Fibroblast of skin of left biceps (primary cell): Measurements from ENCODE around the gene PRCD.

Experiments
- DNase-seq, 2 experiments: peaks; one replicate each; pipeline ENCODE4 v3.0.0-alpha.2; 2013; ENCODE audit warnings: low read depth in 2 of 2

The PRCD gene

DNA sequence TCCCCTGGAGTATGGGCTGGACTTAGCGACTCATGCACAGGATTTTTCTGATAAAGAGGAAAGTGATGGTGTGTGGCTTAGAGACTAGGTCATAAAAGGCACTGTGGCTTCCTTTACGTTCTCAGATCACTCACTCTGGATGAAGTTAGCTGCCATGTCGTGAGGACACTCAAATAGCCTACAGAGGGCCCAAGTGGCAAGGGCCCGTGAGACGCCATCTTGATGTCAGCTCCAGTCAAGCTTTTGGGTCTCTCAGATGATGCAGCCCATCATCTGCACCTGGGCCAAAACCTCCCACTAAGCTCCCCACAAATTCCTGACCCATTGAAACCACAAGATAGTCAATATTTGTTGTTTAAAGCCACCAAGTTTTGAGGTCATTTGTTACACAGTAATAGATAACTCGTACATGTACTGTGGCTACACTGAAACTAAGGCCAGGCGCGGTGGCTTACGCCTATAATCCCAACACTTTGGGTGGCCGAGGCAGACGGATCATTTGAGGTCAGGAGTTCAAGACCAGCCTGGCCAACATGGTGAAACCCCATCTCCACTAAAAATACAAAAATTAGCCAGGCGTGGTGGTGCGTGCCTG, 31.1 kb downstream of the PRCD start:
- DNase-seq: no peak

DNA sequence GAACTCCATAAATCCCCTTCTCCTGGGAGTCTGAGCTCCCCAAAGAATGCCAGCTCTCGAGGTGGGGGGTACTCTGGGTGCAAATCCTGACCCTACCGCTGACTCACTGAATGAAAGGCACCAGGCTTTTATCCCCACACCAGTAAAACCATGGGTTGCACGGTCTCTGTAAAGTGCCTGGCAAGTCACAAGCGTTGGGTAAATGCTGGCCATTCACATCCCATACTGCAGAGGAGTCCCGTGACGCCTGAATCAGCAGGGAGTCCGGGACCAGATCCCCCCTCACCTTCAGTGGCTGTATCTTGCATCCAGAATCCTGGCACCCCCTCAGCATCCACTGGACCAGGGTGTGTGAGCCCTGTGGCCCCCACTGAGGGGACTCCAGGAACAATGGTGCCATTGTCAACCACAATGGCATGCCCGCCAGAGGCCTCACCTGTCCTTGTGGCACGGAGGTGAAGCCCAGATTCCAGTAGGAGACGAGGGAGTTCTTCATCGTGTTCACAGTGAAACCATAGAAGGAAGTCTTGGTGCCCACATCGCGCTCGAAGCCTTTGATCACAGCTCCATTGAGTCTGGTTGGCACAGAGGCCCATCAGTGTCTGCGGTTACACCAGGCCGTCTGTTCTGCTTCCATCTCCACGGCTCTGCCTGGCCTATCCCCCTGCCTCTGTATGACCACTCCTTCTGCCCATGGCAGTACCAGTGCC, 32.5 kb downstream of the PRCD start:
- no peak for DNase-seq

DNA sequence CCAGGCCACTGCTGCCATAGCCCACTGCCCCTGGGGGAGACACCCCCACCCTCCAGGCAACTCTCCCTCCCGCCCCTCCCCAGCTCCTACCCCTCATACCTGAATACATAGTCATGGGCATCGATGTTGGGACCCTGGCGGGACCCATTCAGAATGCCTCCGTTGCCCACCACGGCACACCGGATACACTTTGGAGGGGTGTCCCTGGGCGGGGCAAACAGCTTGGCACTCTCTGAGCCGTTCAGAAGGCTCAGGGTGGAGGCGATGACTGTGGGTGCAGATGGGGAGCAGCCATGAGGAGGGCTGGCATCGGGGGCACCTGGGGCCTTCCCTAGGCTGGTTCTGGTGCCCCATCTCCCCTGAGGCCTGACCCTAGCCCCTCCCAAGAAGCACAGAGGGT, 33.3 kb downstream of the PRCD start:
- no peak for DNase-seq

DNA sequence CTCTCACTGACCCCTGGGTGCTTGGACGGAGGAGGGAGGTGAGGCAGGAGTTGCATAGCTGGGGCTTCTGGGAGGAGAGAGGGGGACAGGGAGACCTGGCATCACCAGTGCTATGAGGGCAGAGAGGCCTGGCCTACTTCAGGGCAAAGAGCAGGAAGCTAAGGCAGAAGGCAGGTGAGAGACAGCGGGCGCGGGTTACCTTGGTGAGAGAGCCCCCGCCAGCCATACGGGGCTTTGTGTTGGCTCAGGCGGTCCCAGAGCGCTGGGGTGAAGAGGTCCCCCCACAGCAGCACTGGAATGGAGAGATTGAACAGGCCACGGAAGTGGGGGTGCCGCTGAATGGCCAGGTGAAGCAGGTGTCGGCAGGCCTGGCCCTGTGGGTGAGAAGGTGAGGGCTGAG, 34.3 kb downstream of the PRCD start:
- no peak for DNase-seq

DNA sequence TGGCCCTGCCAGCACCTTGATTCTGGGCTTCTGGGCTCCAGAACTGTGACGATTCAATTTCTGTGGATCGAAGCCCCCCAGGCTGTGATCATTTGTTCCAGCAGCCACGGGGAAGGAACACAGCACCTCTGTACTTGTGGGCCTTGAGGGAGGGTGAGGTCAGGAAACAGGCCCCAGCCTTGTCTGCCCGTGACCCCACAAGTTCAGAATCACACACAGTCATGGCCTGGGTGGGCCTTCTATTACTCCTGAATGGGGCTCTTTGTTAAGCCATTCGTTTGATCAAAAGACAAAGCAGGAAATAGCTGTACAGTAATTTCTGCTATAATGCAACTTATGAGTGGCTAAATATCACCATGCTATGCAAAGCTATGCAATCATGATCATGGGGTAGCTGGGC, 35.7 kb downstream of the PRCD start:
- no peak for DNase-seq

DNA sequence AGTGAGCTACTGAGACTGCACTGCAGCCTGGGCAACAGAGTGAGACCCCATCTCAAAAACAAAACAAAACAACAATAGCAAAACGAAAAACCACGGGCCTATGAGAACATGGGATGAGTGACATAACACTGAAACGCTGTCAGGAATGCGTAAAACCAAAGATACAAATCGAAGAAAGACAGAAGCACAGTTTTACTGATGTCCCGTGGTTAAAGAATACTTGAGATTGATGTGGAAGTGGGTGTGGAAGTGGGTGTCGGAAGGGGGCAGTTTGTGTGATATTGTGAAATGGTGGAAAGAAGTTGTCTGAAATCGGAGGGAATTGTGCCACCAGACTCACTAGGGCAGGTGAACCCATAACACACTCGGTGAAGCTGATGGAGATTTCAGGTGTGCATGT, 36.3 kb downstream of the PRCD start:
- DNase-seq: no peak

DNA sequence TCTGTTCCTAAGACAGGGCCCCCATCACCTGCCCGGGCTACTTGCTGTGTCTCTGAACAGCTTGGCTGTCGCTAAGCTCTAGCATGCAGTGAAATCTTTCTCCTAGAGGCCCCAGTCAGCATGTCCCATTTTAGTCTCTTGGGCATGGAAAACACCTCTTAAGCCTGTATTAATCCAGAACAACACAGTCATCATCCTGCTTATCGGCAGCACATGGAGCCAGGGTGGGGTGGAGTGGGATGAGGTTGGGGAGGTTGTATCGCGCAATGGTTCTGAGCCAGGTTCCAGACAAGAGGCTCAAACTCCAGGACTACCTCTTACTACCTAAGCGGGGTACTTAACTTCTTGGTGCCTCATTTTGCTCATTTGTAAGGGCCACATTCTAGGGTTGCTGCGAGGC, 38.0 kb downstream of the PRCD start:
- DNase-seq: no peak

DNA sequence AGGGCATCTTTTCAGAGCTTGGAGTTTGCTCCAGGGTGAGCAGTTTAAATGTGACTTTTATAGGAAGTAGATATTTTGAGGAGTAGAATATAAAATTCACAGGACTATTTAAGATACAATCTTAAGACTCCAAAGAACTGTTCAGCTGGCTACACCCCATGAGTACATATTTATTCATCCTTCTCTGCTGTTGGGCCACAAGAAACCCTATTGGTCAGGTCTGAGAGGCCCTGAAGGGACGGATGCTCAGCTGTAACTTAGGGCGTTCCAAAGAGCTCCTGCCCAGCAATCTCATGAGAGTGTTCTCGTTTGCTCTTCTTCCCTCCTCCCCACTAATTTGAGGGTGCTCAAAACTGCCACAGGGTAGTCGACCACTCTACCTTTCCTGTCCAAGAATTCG, 38.5 kb downstream of the PRCD start:
- DNase-seq: no peak

DNA sequence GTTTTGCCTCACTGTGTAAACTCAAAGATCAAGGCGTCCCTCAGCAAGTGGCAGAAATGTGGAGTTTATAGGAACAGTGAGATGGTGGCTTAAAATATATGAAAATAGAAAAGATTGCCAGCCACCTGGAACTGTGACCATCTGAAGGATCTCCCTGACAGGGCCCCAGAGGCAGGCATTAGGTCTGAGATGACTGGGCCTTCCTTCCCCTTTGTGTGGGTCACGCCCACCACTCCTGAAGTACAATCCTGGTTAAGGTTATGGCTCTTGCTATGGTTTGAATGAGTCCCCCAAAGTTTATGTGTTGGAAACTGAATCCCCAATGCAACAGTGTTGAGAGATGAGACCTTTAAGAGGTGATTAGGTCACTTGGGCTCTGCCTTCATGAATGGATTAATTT, 39.4 kb downstream of the PRCD start:
- no peak for DNase-seq

DNA sequence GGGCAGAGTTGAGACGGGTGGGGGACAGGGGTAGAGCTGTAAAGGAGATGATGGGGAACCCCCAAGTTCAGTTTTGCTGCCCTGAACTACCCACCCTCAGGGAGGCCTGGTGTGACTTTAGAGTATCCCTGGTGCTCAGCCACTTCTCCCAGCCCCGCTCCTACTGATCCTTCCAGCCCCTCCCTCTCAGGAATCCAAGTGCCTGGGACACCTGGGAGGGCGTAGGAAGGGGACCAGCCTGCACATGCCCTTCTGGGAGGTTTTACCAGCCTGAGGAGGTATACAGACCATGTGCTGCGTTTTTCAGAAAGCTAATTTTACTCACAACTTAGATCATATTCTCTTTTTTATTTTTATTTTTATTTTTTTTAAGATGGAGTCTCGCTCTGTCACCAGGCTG, 41.7 kb downstream of the PRCD start:
- no peak for DNase-seq

DNA sequence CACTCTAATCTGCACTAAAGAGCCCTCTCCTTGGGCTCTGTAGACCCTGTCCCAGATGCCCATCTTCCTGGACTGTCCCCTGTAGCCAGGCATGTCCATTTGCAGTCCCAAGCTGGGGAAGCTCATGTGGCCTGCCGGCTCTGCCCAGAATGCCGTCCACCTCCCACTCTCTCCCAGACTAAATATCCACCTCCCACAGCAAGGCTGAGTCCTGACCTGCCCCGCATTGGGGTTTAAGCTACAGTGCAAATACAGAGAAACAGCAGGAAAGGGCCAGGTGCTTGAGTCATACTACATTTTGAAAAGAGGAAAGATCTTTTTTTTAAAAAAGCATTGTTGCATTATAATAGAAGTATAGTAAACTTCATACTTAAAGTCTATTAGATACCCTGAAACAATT, 42.8 kb downstream of the PRCD start:
- DNase-seq: no peak

DNA sequence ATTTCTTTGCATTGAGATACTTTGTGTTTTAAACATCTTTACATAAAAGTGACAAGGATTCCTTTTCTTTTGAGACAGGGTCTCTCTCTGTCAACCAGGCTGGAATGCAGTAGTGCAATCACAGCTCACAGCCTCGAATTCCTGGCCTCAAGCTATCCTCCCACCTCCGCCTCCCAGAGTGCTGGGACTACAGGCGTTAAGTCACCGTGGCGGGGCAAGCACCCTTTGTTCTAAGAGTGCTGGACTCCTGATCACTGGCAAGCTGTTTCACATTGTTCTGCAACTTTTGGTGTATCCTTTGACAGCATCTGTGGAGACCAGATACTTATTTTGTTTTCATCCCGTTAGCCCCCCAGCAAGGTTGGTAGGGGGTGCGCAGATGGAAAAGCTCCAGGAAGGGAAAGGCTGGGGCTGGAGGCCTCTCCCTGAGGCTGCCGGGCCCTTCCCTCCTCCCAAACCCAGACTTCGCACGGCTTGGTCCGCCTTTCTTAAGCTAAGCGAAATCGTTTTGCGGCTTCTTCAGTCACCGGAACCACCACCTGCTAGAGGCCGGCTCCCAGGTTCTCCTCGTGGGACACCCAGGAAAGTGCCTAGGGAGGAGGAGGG, 44.7 kb downstream of the PRCD start:
- no peak for DNase-seq

DNA sequence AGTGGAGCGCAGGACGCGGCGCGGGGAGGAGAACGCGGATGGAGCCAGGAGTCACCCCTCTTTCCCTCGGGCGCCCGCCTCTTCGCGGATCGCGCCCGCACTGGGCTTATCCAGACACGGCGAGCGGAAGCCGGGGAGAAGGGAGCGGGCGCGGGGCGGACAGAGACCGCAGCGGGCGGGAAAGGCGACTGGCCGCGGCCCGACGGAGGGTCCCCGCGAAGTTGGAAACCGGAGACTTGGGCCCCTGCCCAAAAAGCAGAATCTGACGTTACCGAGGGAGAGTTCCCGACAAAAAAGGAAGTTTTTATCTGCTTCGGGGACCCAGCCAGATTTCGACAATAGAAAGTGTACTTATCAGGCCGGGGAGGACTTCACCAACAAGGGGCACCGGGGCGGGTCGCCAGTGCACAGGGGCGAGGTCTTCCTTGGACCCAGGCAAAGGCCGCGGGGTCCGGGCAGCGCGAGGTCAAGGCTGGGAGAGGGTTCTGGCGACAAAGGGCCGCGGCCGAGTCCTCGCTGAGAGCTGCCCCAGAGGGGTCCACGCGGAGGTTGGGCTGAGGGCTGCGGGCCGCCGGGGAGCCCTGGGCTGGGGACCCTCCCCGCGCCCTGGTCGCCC, 45.3 kb downstream of the PRCD start:
- no peak for DNase-seq

DNA sequence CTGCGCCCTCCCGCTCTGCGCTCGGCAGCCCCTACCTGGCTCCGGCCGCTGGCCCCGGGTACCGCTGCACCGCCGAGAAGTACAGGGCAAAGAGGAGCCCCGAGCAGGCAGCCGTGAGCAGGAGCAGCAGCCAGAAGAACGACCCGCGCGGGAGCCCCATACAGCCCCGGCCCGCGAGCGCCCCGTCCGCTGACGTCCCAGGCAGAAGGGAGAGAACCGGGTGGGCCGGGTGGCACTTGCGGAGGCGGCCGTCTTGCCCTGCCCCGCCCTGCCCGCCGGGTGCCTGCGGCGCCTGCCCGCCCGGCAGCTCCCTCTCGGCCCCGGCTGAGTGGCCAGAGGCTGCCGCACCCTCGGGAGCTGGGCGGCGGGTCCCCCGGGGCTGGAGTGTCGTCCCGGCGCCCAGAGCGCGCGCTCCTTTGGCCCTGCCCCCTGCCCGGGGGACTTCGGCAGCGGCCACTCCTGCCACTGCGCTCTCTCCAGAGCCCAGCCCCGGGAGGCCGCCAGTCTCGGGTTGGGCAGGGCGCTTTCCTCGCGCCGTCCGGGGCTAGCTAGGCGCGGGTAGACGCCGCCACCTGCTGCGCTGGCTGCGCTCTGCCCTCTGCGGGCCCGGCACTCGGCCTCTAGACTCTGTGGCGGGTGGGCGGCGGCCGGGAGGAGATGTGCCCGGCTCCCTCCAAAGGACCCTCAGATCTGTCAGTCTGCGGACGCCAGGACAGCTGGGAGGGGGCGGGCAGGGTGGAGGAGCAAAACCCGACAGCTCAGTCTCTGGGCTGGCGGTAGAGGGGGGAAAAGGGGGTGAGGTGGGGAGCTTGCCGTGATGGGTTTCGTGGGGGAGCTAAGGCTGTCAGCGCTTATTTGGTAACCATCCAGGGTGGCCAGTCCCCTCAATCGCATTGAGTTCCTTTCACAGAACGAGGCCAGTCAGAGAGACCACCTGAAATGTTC, 46.1 kb downstream of the PRCD start, which contains the start of gene ST6GALNAC2:
TSS of gene ST6GALNAC2 (minus strand) at position 212 of the 945 bp plus-strand sequence. CDS start at position 160, 52 bp downstream.
- no peak for DNase-seq

DNA sequence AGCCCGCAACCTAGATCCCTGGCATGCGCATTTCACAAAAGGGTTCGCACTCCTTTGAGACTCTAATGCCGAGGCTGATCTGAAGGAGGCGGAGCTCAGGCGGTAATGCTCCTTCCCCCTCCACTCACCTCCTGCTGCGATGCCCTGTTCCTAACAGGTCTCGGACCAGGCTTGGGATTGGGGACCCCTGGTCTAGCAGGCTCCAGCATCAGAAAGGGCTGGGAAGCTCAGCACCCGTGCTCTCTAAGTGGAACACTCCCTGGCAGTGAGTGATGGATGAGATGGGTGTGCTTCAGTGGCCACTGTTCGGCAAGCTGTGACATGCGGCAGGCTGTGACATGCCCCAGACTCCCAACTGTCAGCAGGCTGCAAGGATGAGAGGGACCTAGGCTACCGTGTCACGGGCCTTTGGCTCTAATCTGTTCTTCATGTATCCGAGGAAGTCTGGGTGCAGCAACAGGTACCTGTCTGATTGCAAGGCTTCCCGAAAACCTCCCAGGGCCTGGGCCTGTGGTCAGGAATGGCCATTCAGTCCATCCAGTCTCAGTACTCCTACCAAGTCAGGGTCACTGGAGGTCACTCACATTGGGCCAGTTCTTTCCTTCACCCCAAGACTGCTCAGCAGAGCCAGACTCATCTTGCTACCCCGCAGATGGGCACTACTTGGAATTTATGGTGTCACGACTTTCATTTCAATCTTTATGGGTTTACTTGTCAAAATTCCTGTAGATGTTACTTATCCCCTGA, 47.1 kb downstream of the PRCD start:
- DNase-seq: no peak

DNA sequence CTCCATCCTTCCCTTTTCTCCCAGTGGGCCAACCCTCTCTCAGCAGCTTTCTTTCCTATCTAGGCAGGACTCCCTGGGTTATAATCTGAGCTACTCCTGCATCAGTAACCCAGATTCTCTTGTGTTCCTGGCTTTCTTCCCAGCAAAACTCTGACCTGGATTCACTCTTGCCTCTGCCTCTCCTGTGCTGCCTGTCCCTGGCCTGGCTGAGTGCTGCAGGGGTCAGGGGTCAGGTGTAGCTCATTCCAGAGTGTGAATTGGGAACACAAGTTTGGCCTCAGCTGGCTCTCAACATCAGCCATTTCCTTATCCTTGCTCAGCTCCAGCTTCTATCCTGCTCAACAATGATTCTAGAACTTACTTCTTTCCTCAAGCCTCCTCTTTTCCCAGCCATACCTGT, 48.3 kb downstream of the PRCD start:
- no peak for DNase-seq

DNA sequence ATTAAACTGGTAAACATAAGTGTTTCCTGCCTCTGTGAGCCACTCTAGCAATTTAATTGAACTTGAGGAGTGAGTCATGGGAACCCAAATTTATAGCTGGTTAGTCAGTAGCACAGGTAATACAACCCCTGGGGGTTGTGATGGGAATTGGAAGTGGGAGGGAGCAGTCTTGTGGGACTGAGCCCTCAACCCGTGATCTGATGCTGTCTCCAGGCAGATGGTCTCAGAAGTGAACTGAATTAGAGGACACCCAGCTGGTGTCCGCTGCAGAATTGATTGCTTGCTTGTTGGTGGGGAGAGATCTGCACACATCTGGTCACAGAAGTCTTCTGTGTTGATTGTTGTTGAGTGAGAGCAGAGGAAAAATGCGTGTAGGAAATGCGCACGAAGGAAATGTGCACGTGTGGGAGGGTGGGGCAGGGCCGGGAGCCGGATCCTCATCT, 53.6 kb downstream of the PRCD start:
- DNase-seq: no peak

DNA sequence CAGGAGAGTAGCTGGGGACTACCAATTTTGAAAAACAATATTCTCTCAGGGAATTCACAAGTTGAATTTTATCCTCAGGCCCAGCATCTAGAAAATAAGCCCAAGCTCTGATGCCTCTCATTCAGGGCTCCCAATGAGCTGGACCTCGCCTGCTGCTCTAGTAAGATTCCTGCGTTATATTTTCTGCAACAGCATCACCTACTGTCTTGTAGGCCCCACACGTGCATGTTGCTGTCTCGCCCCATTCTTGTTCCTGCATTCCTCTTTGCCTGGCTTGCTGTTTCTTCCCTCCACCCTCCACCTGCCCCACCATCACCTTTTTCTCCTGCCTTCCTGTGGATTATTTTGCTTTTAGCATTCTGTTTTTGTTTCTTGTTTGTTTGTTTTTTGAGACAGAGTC, 54.1 kb downstream of the PRCD start:
- DNase-seq: no peak

DNA sequence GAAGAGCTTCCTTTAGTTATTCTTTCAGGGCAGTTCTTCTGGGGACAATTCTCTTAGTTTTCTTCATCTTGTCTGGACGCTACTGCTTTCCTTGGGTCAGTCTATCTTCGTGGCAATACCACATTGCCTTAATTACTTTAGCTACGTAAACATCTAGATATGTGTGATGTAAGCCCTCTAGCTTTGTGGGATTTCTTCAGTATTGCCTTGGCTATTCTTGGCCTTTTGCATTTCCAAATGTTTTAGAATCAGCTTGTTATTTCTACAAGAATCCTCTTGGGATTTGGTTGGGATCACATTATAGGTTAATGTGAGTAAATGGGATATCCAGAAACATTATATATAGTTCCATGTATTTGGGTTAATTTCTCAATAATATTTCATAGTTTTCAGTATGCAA, 54.8 kb downstream of the PRCD start:
- DNase-seq: no peak
